ENCODE results near the gene DNAH7.

DNA sequence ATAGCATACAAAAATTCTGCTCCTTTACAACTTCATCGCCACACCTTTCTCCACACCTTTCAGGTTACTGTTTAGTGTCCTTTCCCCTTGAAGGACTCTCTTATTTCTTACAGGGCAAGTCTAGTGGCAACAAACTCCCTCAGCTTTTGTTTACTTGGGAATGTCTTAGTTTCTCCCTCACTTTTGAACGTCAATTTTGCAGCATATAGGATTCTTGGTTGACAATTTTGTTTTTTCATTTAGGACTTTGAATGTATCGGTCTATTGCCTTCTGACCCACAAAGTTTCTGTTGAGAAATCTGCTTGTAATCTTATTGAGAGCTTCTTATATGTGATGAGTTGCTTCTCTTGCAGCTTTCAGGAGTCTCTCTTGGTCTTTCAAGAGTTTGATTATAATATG, 368.2 kb downstream of the DNAH7 start:
- TF ChIP-seq, protein P1, sequence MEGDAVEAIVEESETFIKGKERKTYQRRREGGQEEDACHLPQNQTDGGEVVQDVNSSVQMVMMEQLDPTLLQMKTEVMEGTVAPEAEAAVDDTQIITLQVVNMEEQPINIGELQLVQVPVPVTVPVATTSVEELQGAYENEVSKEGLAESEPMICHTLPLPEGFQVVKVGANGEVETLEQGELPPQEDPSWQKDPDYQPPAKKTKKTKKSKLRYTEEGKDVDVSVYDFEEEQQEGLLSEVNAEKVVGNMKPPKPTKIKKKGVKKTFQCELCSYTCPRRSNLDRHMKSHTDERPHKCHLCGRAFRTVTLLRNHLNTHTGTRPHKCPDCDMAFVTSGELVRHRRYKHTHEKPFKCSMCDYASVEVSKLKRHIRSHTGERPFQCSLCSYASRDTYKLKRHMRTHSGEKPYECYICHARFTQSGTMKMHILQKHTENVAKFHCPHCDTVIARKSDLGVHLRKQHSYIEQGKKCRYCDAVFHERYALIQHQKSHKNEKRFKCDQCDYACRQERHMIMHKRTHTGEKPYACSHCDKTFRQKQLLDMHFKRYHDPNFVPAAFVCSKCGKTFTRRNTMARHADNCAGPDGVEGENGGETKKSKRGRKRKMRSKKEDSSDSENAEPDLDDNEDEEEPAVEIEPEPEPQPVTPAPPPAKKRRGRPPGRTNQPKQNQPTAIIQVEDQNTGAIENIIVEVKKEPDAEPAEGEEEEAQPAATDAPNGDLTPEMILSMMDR (IDR thresholded peaks at IDR 0.05), result no peak
- no peak for TF ChIP-seq POLR2AphosphoS5 (IDR thresholded peaks at IDR 0.05)
- no peak for TF ChIP-seq POLR2A (IDR thresholded peaks at IDR 0.05)
- no peak for TF ChIP-seq EP300 (IDR thresholded peaks at IDR 0.05)
